ENCODE measurements around the gene STX18. TPM values are rescaled to one million over a fixed set of nuclear protein-coding genes. Genes with fewer than 3 reads are reported as not detected.
"Not testable (repeated sequence)": the region's sequence is repeated elsewhere in the genome, so short reads cannot be mapped to it uniquely, and the experiment has no call there.

Gene STX18
- total RNA-seq, 1 donor from 2014 or later: 27.6 TPM

GRCh38 chr4:4507923-4508322 is 33.9 kb downstream of the STX18 start:
- DNase-seq: no peak

GRCh38 chr4:4507403-4507802 is 34.4 kb downstream of the STX18 start:
- DNase-seq: no peak

- DNase-seq: no peak
These were observed 34.9 kb downstream of the STX18 start for GRCh38 chr4:4506961-4507360.

GRCh38 chr4:4505211-4505610 is 36.6 kb downstream of the STX18 start:
- not testable (repeated sequence) for DNase-seq

- DNase-seq: no peak
These were observed 37.1 kb downstream of the STX18 start for GRCh38 chr4:4504783-4505182.

GRCh38 chr4:4502694-4503311 is 39.0 kb downstream of the STX18 start:
- DNase-seq: no peak

GRCh38 chr4:4501679-4502078 is 40.2 kb downstream of the STX18 start:
- DNase-seq: no peak

GRCh38 chr4:4499438-4500123 is 42.3 kb downstream of the STX18 start:
- no peak for DNase-seq

GRCh38 chr4:4496592-4497372 is 45.1 kb downstream of the STX18 start:
- DNase-seq: no peak

- no peak for DNase-seq
These were observed 47.0 kb downstream of the STX18 start for GRCh38 chr4:4494882-4495281.

- peak; percentile 3 for DNase-seq
These were observed 49.5 kb downstream of the STX18 start for GRCh38 chr4:4492161-4492847.

GRCh38 chr4:4491396-4491893 is 50.4 kb downstream of the STX18 start:
- no peak for DNase-seq

GRCh38 chr4:4490816-4491215 is 51.0 kb downstream of the STX18 start:
- DNase-seq: no peak

GRCh38 chr4:4490041-4490440 is 51.8 kb downstream of the STX18 start:
- DNase-seq: no peak

GRCh38 chr4:4488405-4489404 is 53.1 kb downstream of the STX18 start:
- DNase-seq: peak; percentile 75

- DNase-seq: no peak
These were observed 54.9 kb downstream of the STX18 start for GRCh38 chr4:4486969-4487368.

GRCh38 chr4:4485806-4486205 is 56.0 kb downstream of the STX18 start:
- DNase-seq: no peak

GRCh38 chr4:4481399-4481994 is 60.4 kb downstream of the STX18 start:
- DNase-seq: peak; percentile 12

GRCh38 chr4:4480685-4481398 is 61.0 kb downstream of the STX18 start:
- DNase-seq: peak; percentile 72

- DNase-seq: no peak
These were observed 61.6 kb downstream of the STX18 start for GRCh38 chr4:4480205-4480604.
